NCI-H460 (cell line): ENCODE measurements around the gene ABCG8. TPM values are rescaled to one million over a fixed set of nuclear protein-coding genes. Genes with fewer than 3 reads are reported as not detected.

Experiments
- DNase-seq: peaks from one replicate; pipeline ENCODE4 v3.0.0-alpha.2; 2016; ENCODE audit warnings: low read depth; ENCODE audit errors: extremely low read depth
- total RNA-seq: library from RNA; depleted of rRNA; stranded (reverse); fragments of >200 nt; shearing (Covaris generic); gene quantifications from 2 replicates; pipeline ENCODE4 v1.2.3, GENCODE V29; 2014

The ABCG8 gene
- total RNA-seq, 1 experiment from 2014 or later = not detected

DNA sequence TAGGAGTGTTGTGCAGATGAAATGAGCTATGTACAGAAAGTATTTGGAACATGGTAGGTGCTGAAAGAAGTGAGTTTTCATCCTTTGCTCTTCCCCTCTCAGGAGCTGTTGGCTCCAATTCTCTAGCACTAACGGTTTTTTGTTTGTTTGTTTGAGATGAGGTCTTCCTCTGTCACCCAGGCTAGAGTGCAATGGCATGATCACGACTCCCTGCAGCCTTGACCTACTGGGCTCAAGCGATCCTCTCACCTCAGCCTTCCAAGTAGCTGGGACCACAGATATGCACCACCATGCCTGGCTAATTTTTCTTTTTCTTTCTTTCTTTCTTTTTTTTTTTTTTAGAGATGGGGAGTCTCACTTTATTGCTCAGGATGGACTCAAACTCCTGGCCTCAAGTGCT, 12.9 kb upstream of the ABCG8 start:
- no peak for DNase-seq

DNA sequence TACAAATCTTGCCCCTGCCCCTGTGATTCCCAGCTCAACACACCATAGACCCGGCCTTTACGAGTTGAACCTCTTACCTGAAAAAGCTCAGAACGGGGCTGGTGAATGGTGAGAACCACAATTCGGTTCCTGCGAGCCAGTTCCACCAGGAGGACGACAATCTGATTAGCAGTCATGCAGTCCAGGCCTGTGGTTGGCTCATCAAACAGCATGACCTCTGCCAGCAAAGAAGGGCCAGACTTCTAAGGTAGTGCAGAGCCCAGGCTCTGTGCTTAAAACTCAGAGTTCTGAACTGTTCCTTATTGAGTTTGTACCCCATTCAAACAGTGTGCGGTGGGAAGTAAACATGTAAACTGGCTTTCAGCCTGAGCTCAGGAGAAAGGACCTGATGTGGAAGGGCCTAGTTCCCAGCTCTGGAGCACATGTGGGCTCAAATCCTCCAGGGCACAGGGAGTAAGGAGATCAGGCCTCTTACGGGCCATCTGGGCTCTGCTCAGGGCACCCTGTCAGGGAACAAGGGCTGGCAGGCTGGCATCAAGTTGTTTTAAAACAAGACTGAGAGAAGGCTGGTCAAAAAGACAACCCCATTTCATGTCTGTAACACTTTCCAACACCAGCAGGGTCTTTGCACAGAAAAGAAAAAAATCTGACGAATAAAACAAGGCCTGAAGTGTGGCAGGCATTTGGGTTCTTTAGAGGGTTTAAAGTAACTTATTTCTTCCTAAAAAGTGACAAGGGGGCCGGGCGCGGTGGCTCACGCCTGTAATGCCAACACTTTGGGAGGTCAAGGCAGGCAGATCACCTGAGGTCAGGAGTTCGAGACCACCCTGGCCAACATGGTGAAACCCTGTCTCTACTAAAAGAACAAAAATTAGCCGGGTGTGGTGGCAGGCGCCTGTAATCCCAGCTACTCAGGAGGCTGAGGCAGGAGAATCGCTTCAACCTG, 12.2 kb upstream of the ABCG8 start:
- DNase-seq = no peak

DNA sequence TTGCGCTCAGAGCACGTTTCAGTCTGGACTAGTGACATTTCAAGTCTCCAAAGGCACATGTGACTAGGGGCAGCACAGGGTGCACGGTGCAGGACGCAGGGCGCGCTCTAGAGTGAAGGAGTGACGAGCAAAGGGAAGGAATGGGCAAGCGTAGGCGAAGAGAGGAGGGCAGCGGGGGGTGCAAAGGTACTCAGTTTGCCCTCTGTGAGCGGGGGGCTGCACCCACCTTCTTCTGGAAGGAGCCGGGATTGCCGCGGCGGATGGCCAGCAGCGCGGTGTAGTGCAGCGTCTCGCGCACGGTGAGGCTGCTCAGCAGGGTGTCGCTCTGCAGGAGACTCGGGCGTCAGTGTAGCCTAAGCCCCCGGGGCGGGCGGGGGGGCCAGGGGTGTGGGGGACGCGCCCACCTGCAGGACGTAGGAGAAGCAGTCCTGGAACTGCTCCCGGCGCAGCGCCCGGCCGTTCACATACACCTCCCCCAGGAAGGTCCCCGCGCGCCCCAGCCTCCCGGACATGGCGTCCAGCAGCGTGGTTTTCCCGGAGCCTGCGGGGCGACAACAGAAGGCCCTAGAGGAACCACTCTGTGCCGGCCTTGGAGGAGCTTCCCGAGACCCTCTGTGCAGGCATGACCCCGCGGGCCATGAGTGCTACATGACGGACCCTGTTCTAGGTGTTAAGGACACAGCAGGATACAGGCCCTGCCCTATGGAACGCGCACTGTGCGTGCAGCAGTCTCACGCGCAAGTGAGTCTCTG, 7.1 kb upstream of the ABCG8 start:
- DNase-seq = no peak

DNA sequence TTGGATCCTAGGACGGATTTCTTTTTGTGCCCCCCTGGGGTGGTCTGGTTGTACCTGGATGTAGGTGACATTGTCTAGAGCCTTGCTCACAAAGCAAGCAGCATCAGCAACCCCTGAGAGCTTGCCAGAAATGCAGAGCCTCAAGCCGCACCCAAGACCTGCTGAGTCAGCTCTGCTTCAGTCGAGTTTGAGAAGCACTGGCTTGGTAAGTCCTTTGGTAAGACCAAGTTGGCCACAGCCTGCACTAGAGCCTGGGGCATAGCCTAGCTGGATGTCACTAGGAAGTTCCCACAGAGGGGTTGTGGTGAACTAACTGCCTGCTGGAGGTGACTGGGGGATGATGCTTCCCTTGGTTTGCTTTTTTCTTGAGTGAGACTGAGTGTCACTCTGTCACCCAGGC, 6.3 kb upstream of the ABCG8 start:
- DNase-seq = no peak

DNA sequence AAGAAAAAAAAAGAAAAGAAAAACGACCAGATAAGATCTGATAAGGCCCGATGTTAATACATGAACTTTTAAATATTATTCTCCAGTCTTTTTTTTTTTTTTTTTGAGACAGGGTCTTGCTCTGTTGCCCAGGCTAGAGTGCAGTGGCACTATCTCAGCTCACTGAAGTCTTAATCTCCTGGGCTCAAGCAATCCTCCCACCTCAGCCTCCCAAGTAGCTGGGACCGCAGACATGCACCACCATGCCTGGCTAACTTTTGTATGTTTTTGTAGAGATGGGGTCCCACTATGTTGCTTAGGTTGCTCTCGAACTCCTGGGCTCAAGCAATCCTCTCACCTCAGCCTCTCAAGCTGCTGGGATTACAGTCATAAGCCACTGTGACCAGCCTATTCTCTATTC, 1.7 kb upstream of the ABCG8 start:
- DNase-seq = no peak

DNA sequence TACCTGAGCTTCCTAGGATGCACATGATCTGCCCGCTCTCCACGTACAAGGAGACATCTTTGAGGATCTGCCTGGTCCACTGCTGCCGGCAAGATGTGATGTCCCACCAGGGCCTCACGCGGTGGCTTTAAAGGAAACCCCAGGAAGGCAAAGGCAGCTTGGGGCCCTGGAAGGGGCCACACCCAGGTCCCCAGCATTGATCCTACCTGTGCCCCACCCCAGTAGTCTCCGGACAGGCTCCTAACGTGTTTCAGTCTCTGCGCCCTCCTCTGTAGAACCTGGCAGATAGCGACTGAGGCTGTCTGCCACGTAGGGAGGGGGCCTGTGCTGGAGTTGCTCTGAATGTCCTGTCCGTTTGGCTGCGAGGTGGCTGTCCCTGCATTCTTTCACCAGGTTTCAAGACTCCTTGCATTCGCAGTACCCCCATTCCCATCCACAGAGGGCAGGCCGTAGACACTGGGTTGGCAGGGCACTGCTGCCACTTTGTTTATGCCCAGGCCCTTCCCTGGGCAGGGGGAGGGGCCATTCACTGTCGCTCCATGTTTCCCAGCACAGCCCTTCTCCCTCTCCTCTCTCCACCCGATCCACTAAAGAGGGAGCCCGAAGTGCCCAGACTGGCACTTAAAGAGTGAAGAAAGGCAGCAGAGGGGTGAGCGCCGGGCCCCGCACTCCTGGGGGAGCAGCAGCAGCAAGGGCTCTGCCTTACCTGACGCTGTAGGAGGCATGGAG, 776 bp upstream of the ABCG8 start:
- no peak for DNase-seq

DNA sequence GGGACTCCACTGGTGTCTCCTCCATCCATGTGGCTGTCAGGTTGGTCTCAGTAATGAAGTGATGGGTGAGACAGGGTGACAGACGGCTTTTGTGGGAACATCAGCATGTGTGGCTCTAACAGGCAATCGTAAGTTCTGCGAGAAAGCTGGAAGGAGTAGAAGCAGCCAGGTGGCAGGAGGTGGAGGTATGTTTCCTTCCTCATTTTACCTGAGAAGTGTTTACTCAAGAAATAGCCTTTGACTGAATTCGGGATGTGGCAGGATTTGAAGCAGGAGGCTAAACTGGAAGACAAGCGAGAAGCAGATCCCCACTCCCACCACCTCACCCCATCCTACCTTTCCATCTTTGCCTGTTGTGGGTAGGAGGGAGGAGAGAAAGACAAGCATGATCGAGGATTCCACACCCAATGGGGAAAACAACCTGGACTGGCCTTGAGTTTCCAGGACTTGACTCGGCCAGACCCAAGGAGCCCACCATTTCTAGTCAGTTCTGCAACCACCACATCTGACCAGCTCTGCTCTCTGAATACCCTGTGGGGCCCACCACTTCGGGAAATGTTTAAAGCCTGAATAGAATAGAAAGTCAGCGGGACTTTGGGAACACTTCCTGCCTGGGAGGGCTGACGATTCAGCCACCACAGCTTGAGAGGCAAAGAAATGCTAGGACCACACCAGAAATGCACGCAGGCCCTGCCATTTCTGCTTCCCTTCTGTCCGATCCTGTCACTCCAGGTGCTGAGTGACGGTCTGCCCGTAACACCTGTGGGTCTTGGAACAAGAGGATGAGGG, 1.2 kb downstream of the ABCG8 start:
- no peak for DNase-seq

DNA sequence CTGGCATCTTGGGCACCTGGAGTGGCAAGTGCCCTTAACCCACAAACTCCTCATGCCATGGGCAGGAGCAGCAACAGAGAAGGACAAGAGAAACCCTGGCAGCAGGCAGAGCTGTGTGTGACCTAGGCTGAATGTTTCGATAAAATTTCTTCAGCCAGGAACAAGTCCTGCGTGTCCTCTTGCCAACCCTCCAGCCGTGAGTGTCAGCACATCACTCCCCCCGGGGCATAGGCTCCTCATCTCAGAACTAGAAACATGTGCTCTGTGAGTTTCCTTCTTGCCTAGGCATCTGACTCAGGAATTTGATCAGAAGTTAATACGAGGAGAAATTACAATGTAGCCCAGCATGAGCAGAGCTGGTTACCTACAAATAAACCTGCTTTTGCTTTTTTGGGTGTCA, 2.2 kb downstream of the ABCG8 start:
- DNase-seq = no peak

DNA sequence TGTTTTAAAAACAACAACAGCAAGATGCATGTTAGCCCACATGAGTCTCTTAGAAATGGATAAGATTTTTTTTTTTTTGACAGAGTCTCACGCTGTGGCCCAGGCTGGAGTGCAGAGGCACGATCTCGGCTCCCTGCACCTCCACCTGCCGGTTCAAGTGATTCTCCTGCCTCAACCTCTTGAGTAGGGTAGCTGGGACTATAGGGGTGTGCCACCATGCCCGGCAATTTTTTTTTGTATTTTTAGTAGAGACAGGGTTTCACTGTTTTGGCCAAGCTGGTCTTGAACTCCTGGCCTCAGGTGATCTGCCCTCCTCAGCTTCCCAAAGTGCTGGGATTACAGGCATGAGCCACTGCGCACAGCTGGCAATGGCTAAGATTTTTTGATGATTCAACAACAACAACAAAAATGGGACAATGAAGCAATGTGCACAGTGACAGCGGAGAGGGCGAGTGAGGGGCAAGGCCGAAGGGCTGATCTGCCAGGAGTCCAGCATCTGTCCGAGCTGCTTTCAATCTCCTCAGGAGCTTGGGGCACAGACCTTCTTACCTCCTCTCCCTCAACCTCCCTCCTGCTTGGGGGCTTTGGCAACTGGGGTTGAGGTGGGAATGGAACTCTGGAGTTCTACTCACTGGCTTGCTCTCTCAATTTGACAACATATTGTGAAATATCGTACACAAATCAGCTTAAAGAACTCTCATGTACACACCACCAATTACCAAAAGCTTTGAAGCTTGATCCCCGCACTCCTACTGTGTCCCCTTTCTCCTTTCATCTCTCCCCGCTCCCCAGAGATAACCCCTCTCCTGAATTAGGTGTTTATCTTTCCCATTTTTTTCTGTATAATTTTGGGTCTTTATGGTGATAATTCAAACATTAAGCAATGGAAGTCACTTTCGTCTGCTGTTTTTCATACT, 3.4 kb downstream of the ABCG8 start:
- no peak for DNase-seq

DNA sequence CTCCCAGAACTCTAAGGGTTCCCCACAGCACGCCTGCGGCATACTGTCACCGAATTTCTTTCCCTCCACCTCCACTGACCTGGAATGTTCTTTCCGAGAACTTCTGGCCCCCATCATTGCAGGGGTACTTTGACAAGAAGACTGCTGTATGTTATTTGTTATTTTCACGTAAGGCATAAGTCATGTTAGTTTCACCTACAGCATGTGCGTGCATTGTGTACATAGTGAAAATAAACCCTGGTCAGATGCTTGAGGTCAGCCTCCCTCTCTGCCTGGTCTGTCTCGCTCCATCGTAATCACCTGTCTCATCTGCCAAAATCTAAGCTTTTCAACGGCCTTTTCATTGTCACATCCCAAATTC, 4.1 kb downstream of the ABCG8 start:
- no peak for DNase-seq

DNA sequence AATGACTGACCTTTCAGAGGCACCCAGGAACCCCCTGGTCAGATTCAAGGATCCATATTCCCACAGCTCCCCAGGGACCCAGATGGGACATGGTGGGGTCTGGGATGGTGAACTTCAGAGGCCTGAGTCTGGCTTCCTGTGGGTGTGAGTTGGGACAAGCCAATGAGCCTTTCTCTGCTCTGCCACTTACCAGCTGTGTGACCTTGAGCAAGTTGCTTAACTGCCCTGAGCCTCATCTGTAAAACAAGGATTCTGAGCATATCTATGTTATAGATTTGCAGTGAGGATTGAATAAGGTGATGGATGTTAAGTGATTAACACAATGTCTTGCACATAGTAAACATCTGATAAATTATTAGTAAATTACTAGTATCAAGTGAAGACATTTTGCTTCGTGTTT, 6.4 kb downstream of the ABCG8 start:
- DNase-seq = no peak

DNA sequence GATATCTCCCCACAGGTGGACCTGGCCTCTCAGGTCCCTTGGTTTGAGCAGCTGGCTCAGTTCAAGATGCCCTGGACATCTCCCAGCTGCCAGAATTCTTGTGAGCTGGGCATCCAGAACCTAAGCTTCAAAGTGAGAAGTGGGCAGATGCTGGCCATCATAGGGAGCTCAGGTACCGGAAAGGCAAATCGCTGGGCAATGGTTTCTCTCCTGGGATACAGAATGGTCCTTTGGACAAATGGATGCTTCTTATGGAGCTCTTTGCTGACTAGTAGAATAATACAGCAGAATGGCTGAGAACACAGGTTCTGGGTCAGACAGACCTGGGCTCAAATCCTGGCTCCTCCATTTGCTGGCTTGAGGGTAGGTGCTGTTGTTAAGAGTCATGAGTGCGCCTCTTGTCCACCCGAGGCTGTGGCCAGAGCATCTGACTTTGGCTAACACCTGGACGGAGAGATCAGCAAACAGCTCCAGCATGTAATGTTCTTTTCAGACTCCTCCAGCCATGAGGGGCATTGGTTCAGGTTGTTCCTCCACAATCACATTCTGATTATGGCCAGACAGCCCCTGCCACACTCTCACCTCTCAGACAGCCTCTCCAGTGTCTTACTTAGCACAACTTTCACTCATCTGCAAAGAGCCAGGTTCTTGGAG, 7.5 kb downstream of the ABCG8 start:
- no peak for DNase-seq

DNA sequence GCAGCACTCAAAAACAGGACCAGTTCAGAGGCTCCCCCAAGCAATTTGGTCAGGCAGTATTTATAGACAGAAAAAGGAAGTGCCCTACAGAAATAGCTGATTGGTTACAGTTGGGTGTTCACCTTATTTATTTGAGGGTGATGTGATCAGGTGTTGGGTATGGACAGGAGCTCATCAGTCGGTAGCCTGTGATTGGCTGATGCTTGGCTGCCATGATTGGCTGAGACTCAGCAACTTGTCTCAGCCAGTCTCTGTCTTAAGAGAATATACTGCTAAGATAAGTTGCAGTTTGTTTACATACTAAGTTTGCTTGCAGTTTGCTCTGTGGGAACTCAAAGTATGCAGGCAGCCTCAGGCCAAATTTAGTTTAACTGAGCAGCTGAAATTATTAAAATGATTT, 9.4 kb downstream of the ABCG8 start:
- no peak for DNase-seq

DNA sequence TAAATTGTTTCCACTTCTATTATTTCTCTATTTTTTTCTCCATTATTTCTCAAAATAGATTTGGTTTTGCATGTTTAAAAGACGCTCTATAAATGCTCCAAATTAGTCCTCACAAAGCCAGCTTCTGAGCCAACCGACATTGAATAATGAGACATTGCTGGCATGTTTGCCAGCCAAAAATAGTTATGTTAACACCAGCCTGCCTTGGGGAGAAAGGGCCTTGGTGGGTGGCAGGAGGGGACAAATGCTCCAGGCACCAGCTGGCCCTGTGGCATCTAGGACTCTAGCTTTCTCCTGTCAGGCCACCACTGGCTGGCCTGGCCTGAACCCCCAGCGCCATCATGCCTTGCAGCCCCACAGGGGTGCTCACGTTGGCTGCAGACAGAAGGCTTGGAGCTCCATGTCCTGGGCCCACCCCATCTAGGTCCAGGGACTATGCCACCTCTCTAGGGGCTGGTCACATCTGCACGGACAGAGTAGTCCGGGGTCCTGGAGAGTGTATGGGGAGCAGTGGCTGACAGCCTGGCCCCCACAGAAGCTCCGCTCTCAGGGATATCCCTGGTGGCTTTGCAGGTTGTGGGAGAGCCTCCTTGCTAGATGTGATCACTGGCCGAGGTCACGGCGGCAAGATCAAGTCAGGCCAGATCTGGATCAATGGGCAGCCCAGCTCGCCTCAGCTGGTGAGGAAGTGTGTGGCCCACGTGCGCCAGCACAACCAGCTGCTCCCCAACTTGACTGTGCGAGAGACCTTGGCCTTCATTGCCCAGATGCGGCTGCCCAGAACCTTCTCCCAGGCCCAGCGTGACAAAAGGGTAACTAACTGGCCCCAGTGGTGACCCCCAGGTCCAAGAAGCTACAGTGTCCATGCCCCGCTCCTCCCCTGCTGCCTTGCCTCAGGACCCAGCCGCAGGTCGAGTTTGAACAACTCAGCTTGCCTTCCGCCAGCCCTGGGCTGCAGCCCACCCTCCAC, 12.5 kb downstream of the ABCG8 start:
- no peak for DNase-seq

DNA sequence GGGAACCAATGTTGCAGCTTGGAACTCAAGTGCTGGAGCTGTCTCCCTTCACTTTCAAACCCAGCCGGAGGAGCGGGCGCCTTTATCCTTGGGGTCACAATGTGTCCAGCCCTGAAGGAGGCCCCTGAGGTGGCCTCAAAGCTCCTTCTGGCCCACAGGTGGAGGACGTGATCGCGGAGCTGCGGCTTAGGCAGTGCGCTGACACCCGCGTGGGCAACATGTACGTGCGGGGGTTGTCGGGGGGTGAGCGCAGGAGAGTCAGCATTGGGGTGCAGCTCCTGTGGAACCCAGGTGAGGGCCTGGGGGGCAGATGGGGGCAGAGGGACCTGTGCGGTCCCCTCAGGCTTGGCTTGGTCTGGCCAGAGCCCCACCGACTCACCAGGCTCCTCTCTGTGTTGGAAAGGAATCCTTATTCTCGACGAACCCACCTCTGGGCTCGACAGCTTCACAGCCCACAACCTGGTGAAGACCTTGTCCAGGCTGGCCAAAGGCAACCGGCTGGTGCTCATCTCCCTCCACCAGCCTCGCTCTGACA, 13.5 kb downstream of the ABCG8 start:
- no peak for DNase-seq

DNA sequence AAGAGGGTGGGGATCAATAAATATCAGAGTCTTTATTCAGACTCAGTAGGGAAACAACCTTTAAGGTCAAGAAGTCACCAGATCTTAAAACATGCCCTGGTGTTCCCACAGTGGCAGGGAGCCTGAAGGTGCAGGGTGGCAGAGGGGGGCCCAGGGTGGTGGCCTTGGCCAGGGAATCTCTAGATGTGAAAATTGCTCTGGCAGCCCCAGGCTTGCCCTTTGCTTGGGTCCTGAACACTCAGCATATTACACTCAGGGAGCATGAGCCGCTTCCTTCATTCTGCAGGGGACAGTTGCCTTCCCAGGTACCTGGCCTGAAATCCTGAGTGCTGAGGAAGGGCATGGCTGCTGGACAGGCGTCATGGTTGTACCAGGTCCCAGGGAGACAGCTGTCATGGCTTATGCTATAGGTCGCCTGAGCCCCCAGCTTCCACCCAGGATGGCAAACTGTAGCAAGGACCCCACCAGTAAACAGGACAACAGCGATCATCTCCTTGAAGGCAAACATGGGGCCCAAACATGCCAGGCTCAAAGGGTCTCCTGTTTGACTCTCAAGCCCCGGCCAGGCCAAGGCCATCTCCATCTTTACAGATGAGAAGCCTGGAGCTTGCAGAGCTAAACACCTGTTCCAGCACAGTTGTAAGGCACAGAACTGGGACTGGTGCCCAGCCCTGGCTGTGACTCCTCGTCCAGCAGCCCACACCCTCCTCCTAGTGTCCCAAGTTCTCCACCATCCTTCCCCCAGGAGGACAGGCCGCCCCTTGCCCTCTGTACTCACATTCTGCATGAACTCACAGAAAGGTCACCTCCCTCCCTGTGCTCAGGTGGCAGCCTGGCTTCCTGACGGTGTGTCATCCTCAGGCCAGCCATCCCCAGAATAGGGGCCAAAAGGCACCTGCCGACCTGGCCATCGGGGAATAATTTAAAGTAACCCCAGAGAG, 14.6 kb downstream of the ABCG8 start:
- no peak for DNase-seq
